T-cell (primary cell): ENCODE data around the gene EHF. TPM values are rescaled to one million over a fixed set of nuclear protein-coding genes. Genes with fewer than 3 reads are reported as not detected.
"Not testable (repeated sequence)": the region's sequence is repeated elsewhere in the genome, so short reads cannot be mapped to it uniquely, and the experiment has no call there.

Experiments used
- ATAC-seq, 4 experiments: fragments of 200-7000 bp in 3 of 4; fragments of 150-1000 bp in 1 of 4; cut with Tn5 transposase; replicated peaks in 1 of 4; 1 replicate in 3 of 4; 2 replicates in 1 of 4; pipeline ENCODE4 v1.10.0; 2021; ENCODE audit warnings: moderate library complexity in 3 of 4, mild to moderate bottlenecking in 2 of 4, moderate number of reproducible peaks in 1 of 4
- CTCF ChIA-PET, 2 donors: fragments of 300-600 bp; sonication (Branson Sonifier 250); formaldehyde crosslinking; loops; one replicate each; lab custom pipeline; 2022; ENCODE audit warnings: antibody characterized with exemption in 2 of 2; lab: Charles Lee
- POLR2A ChIA-PET, 2 donors: fragments of 300-600 bp; sonication (Branson Sonifier 250); formaldehyde crosslinking; loops; one replicate each; lab custom pipeline; 2022; ENCODE audit warnings: antibody characterized with exemption in 2 of 2; lab: Charles Lee
- DNase-seq, 35 experiments: peaks; one replicate each; pipeline versions ENCODE4 v3.0.0 to v3.0.0-alpha.2; 2013 to 2023
- H3K27ac ChIP-seq: one replicate; pipeline ENCODE4 v1.5.1; 2013; ENCODE audit warnings: low read length
- H3K27me3 ChIP-seq, 2 experiments: replicated peaks in 1 of 2; 1 replicate in 1 of 2; 2 replicates in 1 of 2; pipeline versions ENCODE4 v1.6.1 to v1.7.0; 2013; ENCODE audit warnings: low read length in 1 of 2, mixed read lengths in 1 of 2; ENCODE audit not compliant: control insufficient read depth in 2 of 2, insufficient read depth in 2 of 2; ENCODE audit errors: extremely low read depth in 1 of 2
- H3K36me3 ChIP-seq, 2 donors: 1 replicate in 1 of 2; 2 replicates in 1 of 2; pipeline versions ENCODE4 v1.6.1 to v1.7.0; 2013; ENCODE audit warnings: low read length in 1 of 2; ENCODE audit not compliant: control insufficient read depth in 2 of 2, insufficient read depth in 1 of 2; ENCODE audit errors: extremely low read depth in 1 of 2
- H3K4me1 ChIP-seq, 2 experiments: 1 replicate in 1 of 2; 2 replicates in 1 of 2; pipeline versions ENCODE4 v1.6.1 to v1.7.0; 2013; ENCODE audit warnings: low read length in 2 of 2, mixed read lengths in 1 of 2; ENCODE audit not compliant: insufficient read depth in 2 of 2, control insufficient read depth in 1 of 2; ENCODE audit errors: extremely low read depth in 1 of 2
- H3K4me3 ChIP-seq, 2 donors: 1 replicate in 1 of 2; 2 replicates in 1 of 2; pipeline versions ENCODE4 v1.5.1 to v1.7.0; 2013; ENCODE audit warnings: mild to moderate bottlenecking in 2 of 2, low read length in 1 of 2, moderate library complexity in 1 of 2; ENCODE audit not compliant: control insufficient read depth in 1 of 2; ENCODE audit errors: extremely low read depth in 1 of 2
- H3K9me3 ChIP-seq: 2 replicates; pipeline ENCODE4 v1.7.0; 2013
- H3K27ac Mint-ChIP-seq, 2 donors: one replicate each; pipeline ENCODE4 v1.8.0; 2020 to 2021; ENCODE audit warnings: mild to moderate bottlenecking in 2 of 2, mixed read lengths in 2 of 2
- H3K27me3 Mint-ChIP-seq, 2 donors: one replicate each; pipeline ENCODE4 v1.8.0; 2021 to 2022; ENCODE audit warnings: mixed read lengths in 2 of 2
- H3K36me3 Mint-ChIP-seq: one replicate; pipeline ENCODE4 v1.8.0; 2021; ENCODE audit warnings: mixed read lengths
- H3K4me1 Mint-ChIP-seq, 3 donors: one replicate each; pipeline ENCODE4 v1.8.0; 2020 to 2022; ENCODE audit warnings: mixed read lengths in 3 of 3, mild to moderate bottlenecking in 1 of 3
- H3K4me3 Mint-ChIP-seq, 3 donors: one replicate each; pipeline ENCODE4 v1.8.0; 2020 to 2022; ENCODE audit warnings: mild to moderate bottlenecking in 3 of 3, mixed read lengths in 3 of 3, moderate library complexity in 3 of 3
- H3K9me3 Mint-ChIP-seq, 3 donors: one replicate each; pipeline ENCODE4 v1.8.0; 2020 to 2022; ENCODE audit warnings: mixed read lengths in 3 of 3
- WGBS: methylation state at CpG from one replicate; pipeline ENCODE4 v1.1.5; 2013; ENCODE audit warnings: missing lambda C conversion rate; ENCODE audit not compliant: insufficient coverage; 5-methylcytosine and 5-hydroxymethylcytosine counted together
- total RNA-seq, 35 experiments: library from RNA in 6 of 35; stranded (reverse) in 6 of 35; fragments of 120-200 nt in 1 of 35; gene quantifications; one replicate each; pipeline versions ENCODE4 v1.2.1 to v1.2.4 and lab custom pipeline; 2013 to 2026

The EHF gene
- total RNA-seq, 5 donors from 2014 or later (not counting 1 experiment from before 2014, with no cell fraction given) = 0.30 to 0.47 (median 0.43) TPM; not detected in 2

- H3K4me3 ChIP-seq = no peak overlapping the region
- H3K36me3 ChIP-seq = no peaks in the 10 kb centered on the region
- Mint-ChIP-seq H3K4me3 (no peak overlapping the region), H3K27ac (no peak overlapping the region), H3K9me3 (no peaks in the 10 kb centered on the region), H3K4me1 (no peaks in the 10 kb centered on the region), H3K27me3 (peaks cover 0 to 15% of the 10 kb centered on the region in 2 donors), H3K36me3 (no peaks in the 10 kb centered on the region)
- DNase-seq = no peak
- CTCF ChIA-PET = no interaction called here
- POLR2A ChIA-PET = no interaction called here
- no peak overlapping the region for H3K27ac ChIP-seq
- no peaks in the 10 kb centered on the region for H3K9me3 ChIP-seq
- no peaks in the 10 kb centered on the region for H3K27me3 ChIP-seq
- WGBS = no CpG with 5 or more reads among the region's 1 CpG
- H3K4me1 ChIP-seq = no peaks in the 10 kb centered on the region
- ATAC-seq = no peak
These were observed 59.3 kb downstream of the EHF start for GRCh38 chr11:34680206-34680605.

- WGBS = 94% methylated on average over 2 of the region's 5 CpGs
- Histone ChIP-seq H3K4me3 (no peak overlapping the region), H3K27ac (no peak overlapping the region), H3K4me1 (no peaks in the 10 kb centered on the region), H3K9me3 (no peaks in the 10 kb centered on the region), H3K36me3 (no peaks in the 10 kb centered on the region), H3K27me3 (no peaks in the 10 kb centered on the region)
- H3K4me1 Mint-ChIP-seq = no peaks in the 10 kb centered on the region
- ATAC-seq = no peak
- H3K9me3 Mint-ChIP-seq = no peaks in the 10 kb centered on the region
- peaks cover 0 to 11% of the 10 kb centered on the region in 2 donors for H3K27me3 Mint-ChIP-seq
- ChIA-PET CTCF (no interaction called here), POLR2A (no interaction called here)
- no peak overlapping the region for H3K4me3 Mint-ChIP-seq
- no peak for DNase-seq
- no peak overlapping the region for H3K27ac Mint-ChIP-seq
- H3K36me3 Mint-ChIP-seq = no peaks in the 10 kb centered on the region
These were observed 60.2 kb downstream of the EHF start for GRCh38 chr11:34680918-34681586.

- H3K4me1 Mint-ChIP-seq = no peaks in the 10 kb centered on the region
- Histone ChIP-seq H3K36me3 (no peaks in the 10 kb centered on the region), H3K4me1 (no peaks in the 10 kb centered on the region), H3K27ac (no peak overlapping the region), H3K27me3 (no peaks in the 10 kb centered on the region), H3K4me3 (no peak overlapping the region), H3K9me3 (no peaks in the 10 kb centered on the region)
- no CpG with 5 or more reads among the region's 2 CpGs for WGBS
- H3K27me3 Mint-ChIP-seq = peaks cover 0 to 7% of the 10 kb centered on the region in 2 donors
- CTCF ChIA-PET = no interaction called here
- H3K4me3 Mint-ChIP-seq = no peak overlapping the region
- POLR2A ChIA-PET = interaction anchor here in 1 of 2 donors (0.6 kb wide), 1 partner anchor 96 kb away, joined by 3 read pairs; no protein-coding TSS in a partner anchor
- no peaks in the 10 kb centered on the region for H3K36me3 Mint-ChIP-seq
- no peak overlapping the region for H3K27ac Mint-ChIP-seq
- ATAC-seq = no peak
- DNase-seq = no peak
- no peaks in the 10 kb centered on the region for H3K9me3 Mint-ChIP-seq
These were observed 61.9 kb downstream of the EHF start for GRCh38 chr11:34682825-34683224.

GRCh38 chr11:34683396-34683795, 62.5 kb downstream of the EHF start:
- peaks cover 0 to 4% of the 10 kb centered on the region in 2 donors for H3K27me3 Mint-ChIP-seq
- POLR2A ChIA-PET = no interaction called here

GRCh38 chr11:34685864-34686263, 65.0 kb downstream of the EHF start:
- peaks cover 0 to 4% of the 10 kb centered on the region in 2 donors for H3K27me3 Mint-ChIP-seq
- ATAC-seq (no peak), DNase-seq (no peak)
- H3K36me3 ChIP-seq = no peaks in the 10 kb centered on the region
- H3K4me1 Mint-ChIP-seq = no peaks in the 10 kb centered on the region
- H3K9me3 ChIP-seq = no peaks in the 10 kb centered on the region
- no peak overlapping the region for H3K27ac Mint-ChIP-seq
- CTCF ChIA-PET = no interaction called here
- no peaks in the 10 kb centered on the region for H3K9me3 Mint-ChIP-seq
- no peak overlapping the region for H3K4me3 Mint-ChIP-seq
- WGBS = no CpG with 5 or more reads among the region's 2 CpGs
- no peaks in the 10 kb centered on the region for H3K4me1 ChIP-seq
- POLR2A ChIA-PET = no interaction called here
- H3K27me3 ChIP-seq = no peaks in the 10 kb centered on the region
- no peak overlapping the region for H3K4me3 ChIP-seq
- H3K27ac ChIP-seq = no peak overlapping the region
- no peaks in the 10 kb centered on the region for H3K36me3 Mint-ChIP-seq

More at GRCh38 chr11:34683396-34683795, 62.5 kb downstream of the EHF start:
- DNase-seq (no peak), ATAC-seq (no peak)
- Mint-ChIP-seq H3K9me3 (no peaks in the 10 kb centered on the region), H3K36me3 (no peaks in the 10 kb centered on the region), H3K4me1 (no peaks in the 10 kb centered on the region), H3K27ac (no peak overlapping the region), H3K4me3 (no peak overlapping the region)
- H3K9me3 ChIP-seq = no peaks in the 10 kb centered on the region
- WGBS = no CpG with 5 or more reads among the region's 1 CpG
- no peak overlapping the region for H3K4me3 ChIP-seq
- no peaks in the 10 kb centered on the region for H3K27me3 ChIP-seq
- no peak overlapping the region for H3K27ac ChIP-seq
- no peaks in the 10 kb centered on the region for H3K4me1 ChIP-seq
- CTCF ChIA-PET = no interaction called here
- no peaks in the 10 kb centered on the region for H3K36me3 ChIP-seq

- H3K36me3 Mint-ChIP-seq, H3K36me3 ChIP-seq, DNase-seq, H3K4me3 Mint-ChIP-seq, H3K4me1 Mint-ChIP-seq, POLR2A ChIA-PET, ATAC-seq, H3K27me3 ChIP-seq, CTCF ChIA-PET, H3K4me1 ChIP-seq, H3K27ac Mint-ChIP-seq, H3K9me3 ChIP-seq, H3K4me3 ChIP-seq, H3K27ac ChIP-seq: not testable (repeated sequence)
- peaks cover 6 to 20% of the 10 kb centered on the region in 2 donors for H3K27me3 Mint-ChIP-seq
- WGBS = 62% methylated on average over 5 of the region's 26 CpGs
- H3K9me3 Mint-ChIP-seq = peaks cover 0 to 13% (median 4%) of the 10 kb centered on the region in 3 donors
These were observed 71.4 kb downstream of the EHF start for GRCh38 chr11:34692299-34692698.
